K562 (cell line): ENCODE results near the gene NRSN2.

Experiments used
- CHD1 ChIP-seq: fragments of 200-600 bp; sonication (generic); IDR thresholded peaks from one replicate; pipeline ENCODE4 v1.6.1; 2012; ENCODE audit warnings: mild to moderate bottlenecking, moderate library complexity, low read length, inconsistent platforms
- CTCF ChIP-seq, 3 experiments: IDR thresholded peaks in 2 of 3; conservative IDR thresholded peaks in 1 of 3; 2 replicates each; pipeline ENCODE4 v1.5.1; 2011 to 2012; ENCODE audit warnings: low read length in 3 of 3, mild to moderate bottlenecking in 3 of 3, control low read depth in 2 of 3, improper control_type of control experiment in 1 of 3, inconsistent platforms in 1 of 3, low read depth in 1 of 3, mixed read lengths in 1 of 3, moderate library complexity in 1 of 3; ENCODE audit not compliant: insufficient read depth in 2 of 3
- GATA2 ChIP-seq: sonication (generic); formaldehyde crosslinking; IDR thresholded peaks from 2 replicates; pipeline ENCODE4 v1.4.0; 2020; ENCODE audit warnings: mild to moderate bottlenecking, missing genetic modification reagents
- NR3C1 ChIP-seq: sonication (generic); formaldehyde crosslinking; IDR thresholded peaks from 2 replicates; pipeline ENCODE4 v1.8.1; 2022; ENCODE audit warnings: missing genetic modification reagents
- POLR2AphosphoS5 ChIP-seq: IDR thresholded peaks from 2 replicates; pipeline ENCODE4 v1.6.1; 2011; ENCODE audit warnings: mild to moderate bottlenecking, low read depth, low read length, moderate library complexity; ENCODE audit not compliant: control insufficient read depth, insufficient read depth
- POU5F1 ChIP-seq: fragments of 150-350 bp; IDR thresholded peaks from 2 replicates; pipeline ENCODE4 v1.6.1; 2014; ENCODE audit warnings: borderline replicate concordance, low read length, low read depth, mild to moderate bottlenecking; ENCODE audit not compliant: partially characterized antibody
- SPI1 ChIP-seq: IDR thresholded peaks from 2 replicates; pipeline ENCODE4 v1.6.1; 2011; ENCODE audit warnings: low read depth, low read length, control low read depth, borderline replicate concordance
- ZBTB1 ChIP-seq: sonication (generic); formaldehyde crosslinking; IDR thresholded peaks from 2 replicates; pipeline ENCODE4 v1.8.1; 2023; ENCODE audit warnings: missing genetic modification reagents, low read depth, mild to moderate bottlenecking, borderline replicate concordance

- TF ChIP-seq NR3C1 (CRISPR knock-in tag) = no peak
- TF ChIP-seq POLR2AphosphoS5 = no peak
- no peak for TF ChIP-seq CHD1
- no peak for TF ChIP-seq POU5F1
- TF ChIP-seq SPI1 = no peak
- no peak for TF ChIP-seq CTCF (IDR thresholded peaks at IDR 0.05 in 2 of 3, conservative IDR thresholded peaks at IDR 0.05 in 1 of 3; ENCODE audit: insufficient read depth in 2 of 3, low read depth in 1 of 3, low read length in 3 of 3)
- no peak for TF ChIP-seq GATA2 (CRISPR knock-in tag)
- TF ChIP-seq ZBTB1 (CRISPR knock-in tag) = no peak
Observed at GRCh38 chr20:309306-309840, 37.5 kb upstream of the NRSN2 start.
